CD4-positive, alpha-beta T cell treated with Interleukin-6 at 100 ng/mL for 8 hours (primary cell): ENCODE results near the gene CARNS1.
A peak's percentile ranks its signal among the peaks of the same experiment; 100 is the strongest.
"Not testable (repeated sequence)": the region's sequence is repeated elsewhere in the genome, so short reads cannot be mapped to it uniquely, and the experiment has no call there.

ENCODE experiments used
- DNase-seq: peaks from one replicate; pipeline ENCODE4 v3.0.0-alpha.2; 2020; ENCODE audit warnings: mixed read lengths, low spot score

Gene CARNS1

GRCh38 chr11:67409781-67410368 lies 5.6 kb upstream of the CARNS1 start:
- no peak for DNase-seq

- DNase-seq, result no peak
Observed at GRCh38 chr11:67410369-67410831, 5.1 kb upstream of the CARNS1 start.

- DNase-seq, result no peak
Observed at GRCh38 chr11:67410984-67411784, 4.3 kb upstream of the CARNS1 start.

GRCh38 chr11:67411785-67412152 lies 3.7 kb upstream of the CARNS1 start:
- no peak for DNase-seq

- no peak for DNase-seq
Observed at GRCh38 chr11:67412495-67413179, 2.8 kb upstream of the CARNS1 start.

- no peak for DNase-seq
Observed at GRCh38 chr11:67413266-67413849, 2.1 kb upstream of the CARNS1 start.

- DNase-seq, result peak; percentile 93
Observed at GRCh38 chr11:67416416-67417335, 1.2 kb downstream of the CARNS1 start.

- no peak for DNase-seq
Observed at GRCh38 chr11:67417425-67417824, 1.9 kb downstream of the CARNS1 start.

- DNase-seq, result peak; percentile 48
Observed at GRCh38 chr11:67418476-67419281, 3.2 kb downstream of the CARNS1 start.

GRCh38 chr11:67419325-67420049 lies 4.0 kb downstream of the CARNS1 start:
- DNase-seq, result no peak

- no peak for DNase-seq
Observed at GRCh38 chr11:67420147-67420645, 4.7 kb downstream of the CARNS1 start.

- DNase-seq, result peak; percentile 98
Observed at GRCh38 chr11:67420646-67421429, 5.4 kb downstream of the CARNS1 start.

GRCh38 chr11:67421430-67422031 lies 6.1 kb downstream of the CARNS1 start:
- DNase-seq, result no peak

GRCh38 chr11:67422891-67423290 lies 7.4 kb downstream of the CARNS1 start:
- DNase-seq, result no peak

GRCh38 chr11:67423466-67423865 lies 8.0 kb downstream of the CARNS1 start:
- no peak for DNase-seq

GRCh38 chr11:67423891-67424613 lies 8.6 kb downstream of the CARNS1 start:
- DNase-seq, result no peak

GRCh38 chr11:67427364-67427859 lies 11.9 kb downstream of the CARNS1 start:
- not testable (repeated sequence) for DNase-seq
